DND-41 (cell line): Measurements from ENCODE around the gene IRF5.
"Not testable (repeated sequence)": the region's sequence is repeated elsewhere in the genome, so short reads cannot be mapped to it uniquely, and the experiment has no call there.

ENCODE experiments used
- ATAC-seq: fragments of 200-7000 bp; cut with Tn5 transposase; 3 replicates; pipeline ENCODE4 v1.9.1; 2021; ENCODE audit warnings: low read depth; ENCODE audit not compliant: insufficient read depth
- DNase-seq: peaks from one replicate; pipeline ENCODE4 v3.0.0-alpha.2; 2020
- H2AFZ ChIP-seq: 2 replicates; pipeline ENCODE4 v1.6.0; 2012; ENCODE audit warnings: low read depth, low read length
- H3K27ac ChIP-seq: 2 replicates; pipeline ENCODE4 v1.5.1; 2012; ENCODE audit warnings: low read length, inconsistent platforms
- H3K27me3 ChIP-seq: fragments of 200-600 bp; sonication (generic); 2 replicates; pipeline ENCODE4 v1.6.0; 2012; ENCODE audit warnings: low read length, mild to moderate bottlenecking, inconsistent platforms; ENCODE audit not compliant: insufficient read depth, poor library complexity
- H3K36me3 ChIP-seq: 2 replicates; pipeline ENCODE4 v1.5.1; 2012; ENCODE audit warnings: low read length, inconsistent platforms; ENCODE audit not compliant: insufficient read depth
- H3K4me1 ChIP-seq: 2 replicates; pipeline ENCODE4 v1.5.1; 2012; ENCODE audit warnings: mild to moderate bottlenecking, low read length; ENCODE audit not compliant: insufficient read depth
- H3K4me2 ChIP-seq: 2 replicates; pipeline ENCODE4 v1.6.0; 2012; ENCODE audit warnings: mild to moderate bottlenecking, moderate library complexity, low read length, inconsistent platforms; ENCODE audit not compliant: insufficient read depth
- H3K4me3 ChIP-seq, 2 experiments: fragments of 200-600 bp in 1 of 2; shearing (Covaris generic) in 1 of 2; 2 replicates each; pipeline ENCODE4 v1.5.1; 2012 to 2016; ENCODE audit warnings: inconsistent platforms in 2 of 2, low read length in 2 of 2, mild to moderate bottlenecking in 2 of 2, low read depth in 1 of 2, moderate library complexity in 1 of 2
- H3K79me2 ChIP-seq: 2 replicates; pipeline ENCODE4 v1.6.0; 2012; ENCODE audit warnings: low read length, inconsistent platforms; ENCODE audit not compliant: insufficient read depth
- H3K9ac ChIP-seq: 2 replicates; pipeline ENCODE4 v1.6.0; 2012; ENCODE audit warnings: low read depth, mild to moderate bottlenecking, inconsistent platforms, low read length, moderate library complexity
- H3K9me3 ChIP-seq: 2 replicates; pipeline ENCODE4 v1.5.1; 2012; ENCODE audit warnings: low read length, moderate library complexity, mild to moderate bottlenecking, inconsistent platforms; ENCODE audit not compliant: insufficient read depth, severe bottlenecking
- H4K20me1 ChIP-seq: 2 replicates; pipeline ENCODE4 v1.6.0; 2012; ENCODE audit warnings: low read length; ENCODE audit not compliant: insufficient read depth
- CTCF ChIP-seq: IDR thresholded peaks from 2 replicates; pipeline ENCODE4 v1.5.1; 2012; ENCODE audit warnings: borderline replicate concordance, low read length, moderate library complexity, mild to moderate bottlenecking; ENCODE audit not compliant: poor library complexity, severe bottlenecking; ENCODE audit errors: extremely low read depth
- EZH2 ChIP-seq: IDR thresholded peaks from 3 replicates; pipeline ENCODE4 v1.6.1; 2012; ENCODE audit warnings: borderline replicate concordance, low read depth, mild to moderate bottlenecking, moderate library complexity, low read length, inconsistent platforms; ENCODE audit not compliant: severe bottlenecking

The IRF5 gene

DNA sequence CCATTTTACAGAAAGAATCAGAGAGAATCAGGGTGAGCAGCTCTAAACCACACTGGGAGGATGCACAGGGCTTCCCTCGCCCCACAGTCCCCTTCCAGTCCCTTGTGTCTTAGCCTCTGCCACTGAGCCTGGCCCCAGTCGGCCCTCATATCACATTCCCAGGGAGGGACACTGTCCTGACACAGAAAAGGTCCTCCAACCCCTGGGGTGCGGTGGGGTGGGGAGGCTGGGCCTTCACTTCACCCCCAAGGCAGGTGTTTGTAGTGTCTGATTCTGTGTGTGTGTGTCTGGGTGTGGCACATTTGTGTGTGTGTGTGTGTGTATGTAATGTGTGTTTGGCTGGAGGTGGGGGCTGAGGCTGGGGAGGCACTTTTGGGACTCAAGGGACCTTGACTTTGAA is 25.4 kb upstream of the IRF5 start:
- Histone ChIP-seq H3K4me3 (no peak overlapping the region), H3K79me2 (no peaks in the 10 kb centered on the region), H3K27ac (no peak overlapping the region), H3K4me1 (no peaks in the 10 kb centered on the region), H3K36me3 (no peaks in the 10 kb centered on the region), H3K4me2 (no peak overlapping the region), H2AFZ (no peak overlapping the region), H3K27me3 (no peaks in the 10 kb centered on the region), H3K9me3 (no peaks in the 10 kb centered on the region), H4K20me1 (no peaks in the 10 kb centered on the region), H3K9ac (no peak overlapping the region)
- no peak for DNase-seq
- no peak for ATAC-seq
- TF ChIP-seq CTCF: no peak
- no peak for TF ChIP-seq EZH2

GRCh38 chr7:128912709-128913495 is 24.8 kb upstream of the IRF5 start:
- not testable (repeated sequence) for H2AFZ ChIP-seq, DNase-seq, H4K20me1 ChIP-seq, H3K36me3 ChIP-seq, H3K9me3 ChIP-seq, H3K4me2 ChIP-seq, ATAC-seq, H3K4me3 ChIP-seq, H3K4me1 ChIP-seq, H3K9ac ChIP-seq, H3K27me3 ChIP-seq, H3K27ac ChIP-seq, H3K79me2 ChIP-seq

DNA sequence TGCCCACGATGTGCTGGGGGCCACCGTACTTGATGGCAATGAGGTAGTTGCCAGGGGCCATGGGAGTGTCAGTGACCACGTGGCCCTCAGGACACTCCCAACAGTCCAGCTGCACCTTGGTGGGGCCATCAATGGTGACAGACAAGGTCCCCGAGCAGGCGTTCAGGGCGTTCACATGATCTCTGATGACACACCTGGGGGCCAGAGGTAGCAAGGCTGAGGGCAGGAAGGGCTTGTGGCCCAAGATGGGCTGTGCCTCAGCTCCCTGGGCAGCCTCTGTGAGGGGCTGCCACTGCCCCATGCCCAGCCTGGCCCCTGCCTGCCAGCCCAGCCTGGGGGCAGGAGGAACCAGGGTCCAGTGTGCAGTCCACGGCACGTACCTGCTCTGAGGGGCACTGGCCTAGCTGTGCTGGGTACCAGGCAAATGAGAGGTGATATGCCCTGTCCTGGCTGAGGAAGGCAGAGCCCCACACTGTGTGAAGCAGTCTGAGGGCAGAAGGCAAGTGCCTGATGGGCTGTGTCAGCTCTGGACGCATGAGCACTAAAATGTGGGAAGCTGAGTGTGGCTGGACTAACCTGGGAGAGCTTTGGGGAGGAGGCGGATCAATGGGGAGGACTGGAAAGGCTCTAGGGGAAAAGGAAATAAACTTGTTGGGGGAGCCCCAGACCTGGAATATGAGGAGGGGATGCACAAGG is 23.7 kb upstream of the IRF5 start:
- H3K4me1 ChIP-seq: no peaks in the 10 kb centered on the region
- H3K4me2 ChIP-seq: no peak overlapping the region
- ATAC-seq (no peak), DNase-seq (no peak)
- H3K27me3 ChIP-seq: no peaks in the 10 kb centered on the region
- H3K9me3 ChIP-seq: no peaks in the 10 kb centered on the region
- H3K9ac ChIP-seq: no peak overlapping the region
- no peak overlapping the region for H2AFZ ChIP-seq
- H3K27ac ChIP-seq: no peak overlapping the region
- H4K20me1 ChIP-seq: no peaks in the 10 kb centered on the region
- H3K36me3 ChIP-seq: no peaks in the 10 kb centered on the region
- no peaks in the 10 kb centered on the region for H3K79me2 ChIP-seq
- TF ChIP-seq CTCF (no peak), EZH2 (no peak)
- no peak overlapping the region for H3K4me3 ChIP-seq

DNA sequence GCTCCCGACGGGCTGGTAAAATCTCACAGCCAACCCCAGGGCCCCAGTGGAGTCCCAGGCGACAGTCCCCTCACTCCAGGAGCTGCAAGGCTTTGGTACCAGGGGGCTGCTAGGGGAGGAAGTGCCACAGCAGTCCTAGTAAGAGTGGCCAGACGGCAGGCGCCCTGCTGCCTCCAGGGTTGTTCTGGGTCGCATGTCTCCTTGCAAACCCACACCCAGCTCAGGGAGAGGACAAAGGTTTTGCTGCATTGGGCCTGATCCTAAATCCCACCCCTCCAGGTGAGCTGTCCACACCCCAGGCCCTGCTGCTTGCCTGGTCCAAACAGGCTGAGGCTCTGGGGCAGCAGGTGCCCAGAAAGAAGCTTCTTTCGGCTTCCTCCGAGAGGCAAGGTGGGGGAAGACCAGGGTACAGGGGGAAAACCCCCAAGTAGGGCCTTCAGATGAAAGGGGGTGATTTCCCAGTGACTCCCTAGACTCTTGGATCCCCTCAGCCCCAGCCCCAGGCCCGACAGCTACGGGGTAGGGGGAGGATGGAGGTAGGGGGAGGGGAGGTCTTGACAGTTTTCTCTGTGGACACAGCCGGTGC is 23.1 kb upstream of the IRF5 start:
- H3K79me2 ChIP-seq: no peaks in the 10 kb centered on the region
- no peaks in the 10 kb centered on the region for H3K27me3 ChIP-seq
- H3K36me3 ChIP-seq: no peaks in the 10 kb centered on the region
- no peak overlapping the region for H3K27ac ChIP-seq
- no peaks in the 10 kb centered on the region for H4K20me1 ChIP-seq
- no peaks in the 10 kb centered on the region for H3K4me1 ChIP-seq
- H3K9ac ChIP-seq: no peak overlapping the region
- H3K4me2 ChIP-seq: no peak overlapping the region
- H2AFZ ChIP-seq: no peak overlapping the region
- no peak for ATAC-seq
- no peak overlapping the region for H3K4me3 ChIP-seq
- no peak for TF ChIP-seq EZH2
- TF ChIP-seq CTCF: no peak
- DNase-seq: no peak
- H3K9me3 ChIP-seq: no peaks in the 10 kb centered on the region
